GM18505 (cell line): ENCODE measurements around the gene CCL4.

ENCODE experiments used
- ATAC-seq: cut with Tn5 transposase; IDR thresholded peaks from one replicate; pipeline ENCODE4 v1.9.1; 2021; ENCODE audit not compliant: unreplicated experiment
- POLR2A ChIP-seq: IDR thresholded peaks from 4 replicates; pipeline ENCODE4 v1.6.1; 2011; ENCODE audit warnings: borderline replicate concordance; ENCODE audit not compliant: insufficient read depth, insufficient read length; ENCODE audit errors: extremely low read depth

CCL4 gene

DNA sequence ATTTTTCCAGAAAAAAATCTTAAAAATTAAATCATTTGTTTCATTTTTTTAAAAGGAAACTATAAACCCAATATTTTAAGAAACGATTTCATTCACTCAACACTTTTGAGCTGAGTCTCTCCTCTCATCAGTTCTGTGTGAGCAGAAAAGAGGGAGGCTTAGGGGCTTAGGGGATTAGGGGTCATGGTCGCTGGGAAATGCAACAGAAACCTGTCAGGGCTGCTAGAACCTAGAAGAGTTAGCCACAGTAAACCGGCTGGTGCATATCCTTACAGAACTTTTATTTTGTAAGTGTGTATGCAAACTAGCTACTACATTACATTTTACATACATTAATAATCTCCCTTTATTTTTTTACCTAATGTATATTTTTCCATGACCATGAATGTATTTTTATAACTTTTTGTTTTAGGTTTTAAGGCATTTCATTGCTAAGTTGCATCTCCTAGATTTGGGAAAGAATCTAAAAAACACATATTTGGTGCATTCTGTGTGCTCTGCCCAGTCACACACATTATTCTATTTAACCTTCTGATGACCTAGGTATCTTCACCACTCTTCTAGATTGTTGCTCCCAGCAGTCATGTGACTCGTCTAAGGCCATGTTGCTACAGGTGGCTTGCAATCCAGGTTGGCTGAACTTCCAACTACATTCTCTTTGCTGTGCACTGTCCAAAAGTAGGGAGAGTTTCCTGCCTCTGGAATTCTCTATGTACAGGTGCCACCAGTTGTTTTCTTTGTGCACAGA is 48.4 kb downstream of the CCL4 start:
- no peak for ATAC-seq
- TF ChIP-seq POLR2A, result no peak

DNA sequence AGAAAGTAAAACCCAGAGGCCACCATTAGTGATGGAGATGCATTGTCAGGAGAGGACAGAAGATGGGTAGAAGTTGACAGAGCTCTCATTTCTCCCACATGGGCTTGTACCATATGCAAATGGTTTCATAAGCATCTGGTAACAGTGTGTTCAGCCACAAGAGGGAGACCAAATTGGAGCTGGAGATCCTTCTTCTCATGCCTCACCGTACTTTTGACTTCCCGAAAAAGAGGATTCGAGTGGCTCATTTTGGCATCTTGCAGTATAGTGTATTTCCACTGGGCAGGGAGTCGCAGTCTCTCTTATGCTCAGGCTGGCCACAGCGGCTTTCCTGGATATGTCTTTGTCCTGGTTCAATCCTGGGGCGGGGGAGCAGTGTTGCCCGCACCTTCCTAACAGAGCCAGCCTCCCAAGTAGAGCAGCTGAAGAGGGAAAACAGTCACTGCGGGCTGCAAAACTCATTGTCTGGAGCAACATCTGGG is 49.1 kb downstream of the CCL4 start:
- TF ChIP-seq POLR2A, result no peak
- no peak for ATAC-seq

DNA sequence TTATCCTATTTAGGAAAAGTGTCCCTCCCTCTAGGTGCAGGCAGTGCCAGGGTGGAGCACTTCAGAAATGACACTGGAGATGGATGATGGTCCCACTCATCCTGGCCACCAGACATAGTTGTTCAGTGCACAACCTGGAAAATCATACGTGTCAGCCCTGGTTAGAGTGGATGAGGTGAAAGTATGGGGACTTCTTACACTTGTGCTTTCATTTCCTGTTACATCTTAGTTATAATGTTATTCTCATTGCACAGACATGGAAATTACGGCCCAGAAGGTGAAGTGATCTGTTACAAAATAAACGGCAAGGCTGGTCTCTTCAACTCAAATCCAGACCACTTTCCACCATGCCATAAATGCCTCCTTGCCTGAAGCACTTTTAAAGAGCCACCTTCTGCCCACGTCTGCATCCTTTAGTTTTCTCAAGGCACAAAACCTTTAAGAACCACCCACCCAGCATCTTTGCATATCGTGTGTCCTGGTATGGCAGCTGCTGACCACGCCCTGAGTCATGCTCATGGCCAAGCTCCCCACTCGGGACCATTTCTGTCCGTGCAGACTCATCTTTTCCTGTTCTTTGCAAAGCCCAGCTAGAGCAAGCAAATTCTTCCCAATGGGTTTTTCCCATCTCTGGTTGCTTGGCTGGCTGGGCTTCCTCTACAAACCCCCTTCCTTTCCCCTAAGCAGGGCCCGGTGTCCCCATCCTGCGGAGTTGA is 50.4 kb downstream of the CCL4 start:
- no peak for TF ChIP-seq POLR2A
- no peak for ATAC-seq
